Large intestine (tissue), 3 donors: Measurements from ENCODE around the gene RPL35A. TPM values are rescaled to one million over a fixed set of nuclear protein-coding genes. Genes with fewer than 3 reads are reported as not detected.

ENCODE experiments used
- DNase-seq, 2 donors: peaks; one replicate each; pipeline versions ENCODE4 v3.0.0 to v3.0.0-alpha.2; 2013
- H3K27ac ChIP-seq: one replicate; pipeline ENCODE4 v1.5.1; 2013; ENCODE audit warnings: low read length
- H3K27me3 ChIP-seq: 2 replicates; pipeline ENCODE4 v1.6.1; 2013; ENCODE audit warnings: low read length; ENCODE audit not compliant: control insufficient read depth, insufficient read depth
- H3K36me3 ChIP-seq: 2 replicates; pipeline ENCODE4 v1.6.1; 2013; ENCODE audit warnings: low read length; ENCODE audit not compliant: control insufficient read depth, insufficient read depth
- H3K4me1 ChIP-seq: one replicate; pipeline ENCODE4 v1.6.1; 2013; ENCODE audit warnings: low read length; ENCODE audit not compliant: control insufficient read depth, insufficient read depth
- H3K4me3 ChIP-seq: one replicate; pipeline ENCODE4 v1.5.1; 2013; ENCODE audit warnings: low read length
- H3K9me3 ChIP-seq: one replicate; pipeline ENCODE4 v1.6.1; 2013; ENCODE audit warnings: mild to moderate bottlenecking, low read depth, low read length, moderate library complexity; ENCODE audit not compliant: control insufficient read depth
- WGBS: methylation state at CpG from one replicate; pipeline ENCODE4 v1.1.5; 2013; ENCODE audit warnings: low lambda C conversion rate; ENCODE audit not compliant: insufficient coverage; 5-methylcytosine and 5-hydroxymethylcytosine counted together
- polyA plus RNA-seq: library from polyadenylated mRNA; unstranded; fragments of 120-200 nt; gene quantifications from one replicate; pipeline ENCODE4 v1.2.1, GENCODE V29; 2013

The RPL35A gene
- polyA plus RNA-seq, 1 donor: 2,232 TPM

DNA sequence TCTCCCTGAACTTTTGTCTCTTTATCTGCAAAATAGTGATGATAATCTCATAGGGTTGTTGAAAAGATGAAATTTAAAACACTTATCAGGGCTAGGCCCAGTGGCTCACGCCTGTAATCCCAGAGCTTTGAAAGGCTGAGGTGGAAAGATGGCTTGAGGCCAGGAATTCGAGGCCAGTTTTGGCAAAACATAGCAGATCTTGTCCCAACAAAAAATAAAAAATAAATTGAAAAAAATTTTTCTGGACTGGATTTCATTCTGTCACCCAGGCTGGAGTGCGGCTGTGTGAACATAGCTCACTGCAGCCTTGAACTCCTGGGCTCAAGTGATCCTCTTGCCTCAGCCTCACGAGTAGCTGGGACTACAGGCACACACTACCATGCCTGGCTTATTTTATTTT, 39.7 kb downstream of the RPL35A start:
- Histone ChIP-seq H3K27ac (no peak overlapping the region), H3K4me1 (no peaks in the 10 kb centered on the region), H3K9me3 (no peaks in the 10 kb centered on the region), H3K27me3 (no peaks in the 10 kb centered on the region), H3K36me3 (peaks cover 3% of the 10 kb centered on the region), H3K4me3 (no peak overlapping the region)
- WGBS: no CpG with 5 or more reads among the region's 4 CpGs
- DNase-seq: no peak

GRCh38 chr3:197994736-197995135, 44.7 kb downstream of the RPL35A start:
- H3K36me3 ChIP-seq: peaks cover 7% of the 10 kb centered on the region
- H3K27ac ChIP-seq: no peak overlapping the region
- no peak for DNase-seq
- no peaks in the 10 kb centered on the region for H3K9me3 ChIP-seq
- H3K4me1 ChIP-seq: no peaks in the 10 kb centered on the region
- no peak overlapping the region for H3K4me3 ChIP-seq
- no CpG with 5 or more reads among the region's 1 CpG for WGBS
- no peaks in the 10 kb centered on the region for H3K27me3 ChIP-seq

- Histone ChIP-seq H3K27me3 (no peaks in the 10 kb centered on the region), H3K4me3 (no peak overlapping the region), H3K4me1 (no peaks in the 10 kb centered on the region), H3K9me3 (no peaks in the 10 kb centered on the region), H3K36me3 (peaks cover 4% of the 10 kb centered on the region), H3K27ac (no peak overlapping the region)
- 96% methylated on average over 3 of the region's 5 CpGs for WGBS
- DNase-seq: no peak
Measured at GRCh38 chr3:197996855-197997254, 46.9 kb downstream of the RPL35A start.

DNA sequence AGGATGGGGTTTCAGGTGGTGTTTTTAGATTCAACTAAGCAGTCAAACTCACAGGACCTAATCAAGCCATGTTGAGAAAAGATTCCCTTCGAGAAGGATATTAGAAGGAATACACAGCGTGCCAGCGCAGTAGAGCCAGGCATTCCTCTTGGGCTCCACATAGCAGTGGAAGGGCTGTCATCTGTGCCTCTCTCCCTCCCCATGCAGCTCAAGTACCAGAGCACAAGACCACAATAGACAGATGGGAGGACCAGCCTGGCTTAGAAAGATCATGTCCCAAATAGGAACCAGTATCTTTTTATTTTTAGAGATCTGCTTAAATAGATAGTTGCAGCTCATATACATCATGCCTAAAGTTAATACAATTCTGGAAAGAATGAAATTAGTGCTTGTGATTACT, 47.9 kb downstream of the RPL35A start:
- no peaks in the 10 kb centered on the region for H3K9me3 ChIP-seq
- no peaks in the 10 kb centered on the region for H3K27me3 ChIP-seq
- DNase-seq: no peak
- no CpG with 5 or more reads among the region's 3 CpGs for whole genome bisulfite sequencing
- no peaks in the 10 kb centered on the region for H3K4me1 ChIP-seq
- H3K27ac ChIP-seq: no peak overlapping the region
- H3K4me3 ChIP-seq: no peak overlapping the region
- peaks cover 4% of the 10 kb centered on the region for H3K36me3 ChIP-seq

Other genes starting within 250 kb of the RPL35A start
- 15.9 TPM for gene RUBCN, start 213.3 kb upstream of the RPL35A start, polyA plus RNA-seq
- 40.8 TPM for gene FYTTD1, start 200.3 kb upstream of the RPL35A start, polyA plus RNA-seq
- 40.6 TPM for gene LRCH3, start 158.9 kb upstream of the RPL35A start, polyA plus RNA-seq
- gene LMLN, start 10.0 kb downstream of the RPL35A start, polyA plus RNA-seq: 4.9 TPM